ENCODE data around the gene SAMD7.

SAMD7 gene

GRCh38 chr3:169911272-169911671 lies at the start of gene SAMD7:
TSS of gene SAMD7 (plus strand) at chr3:169911572. CDS start at chr3:169919499, 7,927 bp downstream.
- H3K4me3 ChIP-seq (ENCODE audit: low read depth, low read length): no peak within 1 kb of the TSS

GRCh38 chr3:169861871-169862270 lies 49.5 kb upstream of the SAMD7 start:
- no peak for TF ChIP-seq CTCF (IDR thresholded peaks at IDR 0.05; ENCODE audit: low read depth, low read length, missing control alignments)
- DNase-seq (ENCODE audit: low read depth): no peak
- H3K4me3 ChIP-seq (ENCODE audit: low read depth, low read length): no peak overlapping the region

More at GRCh38 chr3:169911272-169911671, at the start of gene SAMD7:
- no peak for TF ChIP-seq CTCF (IDR thresholded peaks at IDR 0.05; ENCODE audit: low read depth, low read length, missing control alignments)
- DNase-seq (ENCODE audit: low read depth): no peak

- peak; percentile 92 for TF ChIP-seq CTCF (IDR thresholded peaks at IDR 0.05; ENCODE audit: low read depth, low read length, missing control alignments)
- DNase-seq (ENCODE audit: low read depth): peak; percentile 71
These were observed 47.9 kb upstream of the SAMD7 start for GRCh38 chr3:169863458-169863899.

GRCh38 chr3:169864270-169864669 lies 47.1 kb upstream of the SAMD7 start:
- TF ChIP-seq CTCF (IDR thresholded peaks at IDR 0.05; ENCODE audit: low read depth, low read length, missing control alignments): no peak
- no peak overlapping the region for H3K4me3 ChIP-seq (ENCODE audit: low read depth, low read length)
- DNase-seq (ENCODE audit: low read depth): no peak

More at GRCh38 chr3:169863458-169863899, 47.9 kb upstream of the SAMD7 start:
- no peak overlapping the region for H3K4me3 ChIP-seq (ENCODE audit: low read depth, low read length)

GRCh38 chr3:169865176-169865767 lies 46.1 kb upstream of the SAMD7 start:
- TF ChIP-seq CTCF (IDR thresholded peaks at IDR 0.05; ENCODE audit: low read depth, low read length, missing control alignments): no peak
- no peak for DNase-seq (ENCODE audit: low read depth)
- no peak overlapping the region for H3K4me3 ChIP-seq (ENCODE audit: low read depth, low read length)

GRCh38 chr3:169867584-169868210 lies 43.7 kb upstream of the SAMD7 start:
- H3K4me3 ChIP-seq (ENCODE audit: low read depth, low read length): no peak overlapping the region
- no peak for TF ChIP-seq CTCF (IDR thresholded peaks at IDR 0.05; ENCODE audit: low read depth, low read length, missing control alignments)
- DNase-seq (ENCODE audit: low read depth): no peak

GRCh38 chr3:169868369-169868768 lies 43.0 kb upstream of the SAMD7 start:
- no peak overlapping the region for H3K4me3 ChIP-seq (ENCODE audit: low read depth, low read length)
- no peak for TF ChIP-seq CTCF (IDR thresholded peaks at IDR 0.05; ENCODE audit: low read depth, low read length, missing control alignments)
- DNase-seq (ENCODE audit: low read depth): no peak
